GM12878 (cell line): ENCODE measurements around the gene TMEM53. TPM values are rescaled to one million over a fixed set of nuclear protein-coding genes. Genes with fewer than 3 reads are reported as not detected.

ENCODE experiments used
- ATAC-seq: fragments of 200-7000 bp; cut with Tn5 transposase; 3 replicates; pipeline ENCODE4 v1.9.1; 2020; ENCODE audit warnings: mild to moderate bottlenecking, moderate library complexity
- BruUV-seq: library from RNA; stranded (reverse); fragments of 400-500 nt; replicated peaks from 2 replicates; lab custom pipeline; 2021; lab: Mats Ljungman, UMichigan
- CTCF ChIA-PET: fragments of 300-600 bp; sonication (Branson Sonifier 250); formaldehyde crosslinking; extraction: SDS; loops from one replicate; lab custom pipeline; 2021; ENCODE audit warnings: inconsistent platforms; lab: Yijun Ruan, JAX
- POLR2A ChIA-PET: fragments of 350-600 bp; formaldehyde crosslinking; extraction: SDS; loops from one replicate; lab custom pipeline; 2021; ENCODE audit warnings: inconsistent platforms; lab: Charles Lee
- RAD21 ChIA-PET: fragments of 300-600 bp; sonication (Branson Sonifier 250); formaldehyde crosslinking; loops from one replicate; lab custom pipeline; 2023; ENCODE audit warnings: antibody characterized with exemption; ENCODE audit not compliant: unreplicated experiment; lab: Charles Lee
- SMC1A ChIA-PET: fragments of 300-600 bp; sonication (Branson Sonifier 250); formaldehyde crosslinking; loops from one replicate; lab custom pipeline; 2023; ENCODE audit not compliant: unreplicated experiment, uncharacterized antibody; lab: Charles Lee
- DNase-seq: peaks from one replicate; pipeline ENCODE4 v3.0.0-alpha.2; 2011; ENCODE audit warnings: low read depth, low spot score
- FAIRE-seq: peaks from 3 replicates; lab custom pipeline; 2011; peaks lifted over from hg19 to GRCh38; lab: Jason Lieb, UNC
- H2AFZ ChIP-seq: 2 replicates; pipeline ENCODE4 v1.6.0; 2011; ENCODE audit warnings: low read depth, low read length, control low read depth; ENCODE audit not compliant: control insufficient read depth
- H3K27ac ChIP-seq: 2 replicates; pipeline ENCODE4 v1.5.1; 2011; ENCODE audit warnings: control low read depth; ENCODE audit not compliant: control insufficient read depth, insufficient read depth
- H3K27me3 ChIP-seq, 2 experiments: replicated peaks in 1 of 2; 2 replicates each; pipeline versions ENCODE4 v1.6.0 to v1.6.1; 2011; ENCODE audit warnings: low read length in 1 of 2; ENCODE audit not compliant: control insufficient read depth in 2 of 2, insufficient read depth in 2 of 2
- H3K36me3 ChIP-seq, 2 experiments: 2 replicates each; pipeline ENCODE4 v1.5.1; 2011; ENCODE audit warnings: low read length in 1 of 2; ENCODE audit not compliant: control insufficient read depth in 2 of 2, insufficient read depth in 2 of 2
- H3K4me1 ChIP-seq: 2 replicates; pipeline ENCODE4 v1.6.1; 2011; ENCODE audit warnings: mild to moderate bottlenecking, low read length, moderate library complexity, mixed read lengths; ENCODE audit not compliant: control insufficient read depth, insufficient read depth
- H3K4me2 ChIP-seq: 2 replicates; pipeline ENCODE4 v1.6.0; 2011; ENCODE audit warnings: control low read depth; ENCODE audit not compliant: control insufficient read depth, insufficient read depth
- H3K4me3 ChIP-seq: fragments of 200-600 bp; sonication (generic); 2 replicates; pipeline ENCODE4 v1.5.1; 2016
- H3K79me2 ChIP-seq: 2 replicates; pipeline ENCODE4 v1.6.0; 2011; ENCODE audit warnings: low read length; ENCODE audit not compliant: control insufficient read depth, insufficient read depth
- H3K9ac ChIP-seq: 2 replicates; pipeline ENCODE4 v1.8.0; 2011; ENCODE audit warnings: low read length, control low read depth, mixed read lengths; ENCODE audit not compliant: control insufficient read depth, insufficient read depth
- H3K9me3 ChIP-seq: replicated peaks from 3 replicates; pipeline ENCODE4 v1.5.1; 2011; ENCODE audit warnings: mild to moderate bottlenecking, low read length; ENCODE audit not compliant: control insufficient read depth, insufficient read depth
- H4K20me1 ChIP-seq: 2 replicates; pipeline ENCODE4 v1.6.0; 2011; ENCODE audit not compliant: control insufficient read depth, insufficient read depth
- ATF7 ChIP-seq: fragments of 450-650 bp; IDR thresholded peaks from 2 replicates; pipeline ENCODE4 v1.6.1; 2016; ENCODE audit warnings: low read depth, mild to moderate bottlenecking
- EP300 ChIP-seq, 2 experiments: fragments of 150-350 bp in 1 of 2; IDR thresholded peaks; 2 replicates each; pipeline ENCODE4 v1.6.1; 2011 to 2012; ENCODE audit warnings: low read depth in 2 of 2, low read length in 2 of 2, borderline replicate concordance in 1 of 2, improper control_type of control experiment in 1 of 2, inconsistent platforms in 1 of 2; ENCODE audit not compliant: control insufficient read depth in 1 of 2
- FOXM1 ChIP-seq: IDR thresholded peaks from 2 replicates; pipeline ENCODE4 v1.6.1; 2012; ENCODE audit warnings: low read depth, mild to moderate bottlenecking, inconsistent platforms, low read length, moderate library complexity
- GATAD2B ChIP-seq: fragments of 450-650 bp; conservative IDR thresholded peaks from 2 replicates; pipeline ENCODE4 v1.6.1; 2017; ENCODE audit warnings: low read depth, mild to moderate bottlenecking, moderate library complexity
- MEF2B ChIP-seq: fragments of 450-650 bp; IDR thresholded peaks from 2 replicates; pipeline ENCODE4 v1.6.1; 2018; ENCODE audit warnings: mild to moderate bottlenecking, moderate library complexity; ENCODE audit not compliant: partially characterized antibody, poor library complexity, severe bottlenecking
- NFXL1 ChIP-seq: fragments of 450-650 bp; IDR thresholded peaks from 2 replicates; pipeline ENCODE4 v1.6.1; 2017; ENCODE audit warnings: antibody characterized with exemption, mild to moderate bottlenecking, borderline replicate concordance
- NFYA ChIP-seq: IDR thresholded peaks from 2 replicates; pipeline ENCODE4 v1.6.1; 2011; ENCODE audit warnings: low read depth, mild to moderate bottlenecking, low read length, improper control_type of control experiment, borderline replicate concordance
- PAX8 ChIP-seq: fragments of 450-650 bp; IDR thresholded peaks from 2 replicates; pipeline ENCODE4 v1.6.1; 2017; ENCODE audit warnings: mild to moderate bottlenecking, moderate library complexity
- RFX5 ChIP-seq: IDR thresholded peaks from 2 replicates; pipeline ENCODE4 v1.6.1; 2011; ENCODE audit warnings: low read depth, low read length, improper control_type of control experiment
- SIX5 ChIP-seq: IDR thresholded peaks from 2 replicates; pipeline ENCODE4 v1.6.1; 2011; ENCODE audit warnings: mild to moderate bottlenecking, low read depth, low read length, moderate library complexity; ENCODE audit not compliant: severe bottlenecking
- SP1 ChIP-seq: IDR thresholded peaks from one replicate; pipeline ENCODE4 v1.6.1; 2011; ENCODE audit warnings: low read depth, low read length
- SREBF1 ChIP-seq: IDR thresholded peaks from 2 replicates; pipeline ENCODE4 v1.6.1; 2012; ENCODE audit warnings: mild to moderate bottlenecking, low read length
- TAF1 ChIP-seq: IDR thresholded peaks from 2 replicates; pipeline ENCODE4 v1.6.1; 2011; ENCODE audit warnings: mild to moderate bottlenecking, low read depth, low read length, borderline replicate concordance
- TARDBP ChIP-seq: IDR thresholded peaks from 2 replicates; pipeline ENCODE4 v1.6.1; 2016; ENCODE audit warnings: borderline replicate concordance
- ZNF217 ChIP-seq: fragments of 450-650 bp; IDR thresholded peaks from 2 replicates; pipeline ENCODE4 v1.6.1; 2017; ENCODE audit warnings: antibody characterized with exemption, mild to moderate bottlenecking
- ZNF274 ChIP-seq: IDR thresholded peaks from one replicate; pipeline ENCODE4 v1.8.0; 2011; ENCODE audit not compliant: insufficient read length, insufficient read depth
- ZSCAN29 ChIP-seq: fragments of 450-650 bp; IDR thresholded peaks from 2 replicates; pipeline ENCODE4 v1.6.1; 2017; ENCODE audit warnings: mild to moderate bottlenecking, moderate library complexity
- WGBS: methylation state at CpG from one replicate; pipeline ENCODE4 v1.1.6; 2016; ENCODE audit warnings: low lambda C conversion rate; ENCODE audit not compliant: insufficient replicate concordance, insufficient coverage; ENCODE audit errors: missing lambda C conversion rate; 5-methylcytosine and 5-hydroxymethylcytosine counted together
- in situ Hi-C: fragments of 300-500 bp; cut with MboI; formaldehyde crosslinking; loops from 9 replicates; pipeline ENCODE4 v1.14.3; 2018; ENCODE audit warnings: mixed read lengths
- intact Hi-C: fragments of 100-400 bp; cut with micrococcal nuclease; formaldehyde crosslinking; loops from one replicate; pipeline ENCODE4 v1.14.2; 2022; ENCODE audit not compliant: unreplicated experiment
- polyA plus RNA-seq, 11 experiments: library from polyadenylated mRNA; depleted of rRNA in 4 of 11; unstranded in 6 of 11; stranded (reverse) in 5 of 11; fragments of >200 nt; fragmentation: Nextera tagmentation in 4 of 11; fragmentation: Illumina TruSeq in 1 of 11; extraction: Ambion mirVana in 4 of 11; extraction: Trizol in 1 of 11; gene quantifications; 1 replicate in 1 of 11; 2 replicates in 10 of 11; pipeline versions ENCODE4 v1.2.1 to v1.2.3, GENCODE V29; 2011 to 2016; ENCODE audit warnings: inconsistent platforms in 2 of 11, missing spikeins in 2 of 11, low read depth in 1 of 11
- total RNA-seq, 4 experiments: library from RNA; depleted of rRNA in 3 of 4; stranded (reverse); fragments of >200 nt in 3 of 4; fragmentation: Illumina TruSeq in 1 of 4; extraction: Trizol in 1 of 4; gene quantifications; 2 replicates each; pipeline versions ENCODE4 v1.2.1 to v1.2.3, GENCODE V29; 2013 to 2021
- TF ChIP-seq, protein P1 (sequence below): fragments of 450-650 bp; IDR thresholded peaks from 2 replicates; pipeline ENCODE4 v1.6.1; 2017; ENCODE audit warnings: mild to moderate bottlenecking

The TMEM53 gene
- total and polyA plus RNA-seq, 10 of the 15 experiments (the other 5 are each of a cell fraction or from before 2014, with no cell fraction given): 3.1 to 23.9 (median 11.1) TPM

- TF ChIP-seq, protein P1, sequence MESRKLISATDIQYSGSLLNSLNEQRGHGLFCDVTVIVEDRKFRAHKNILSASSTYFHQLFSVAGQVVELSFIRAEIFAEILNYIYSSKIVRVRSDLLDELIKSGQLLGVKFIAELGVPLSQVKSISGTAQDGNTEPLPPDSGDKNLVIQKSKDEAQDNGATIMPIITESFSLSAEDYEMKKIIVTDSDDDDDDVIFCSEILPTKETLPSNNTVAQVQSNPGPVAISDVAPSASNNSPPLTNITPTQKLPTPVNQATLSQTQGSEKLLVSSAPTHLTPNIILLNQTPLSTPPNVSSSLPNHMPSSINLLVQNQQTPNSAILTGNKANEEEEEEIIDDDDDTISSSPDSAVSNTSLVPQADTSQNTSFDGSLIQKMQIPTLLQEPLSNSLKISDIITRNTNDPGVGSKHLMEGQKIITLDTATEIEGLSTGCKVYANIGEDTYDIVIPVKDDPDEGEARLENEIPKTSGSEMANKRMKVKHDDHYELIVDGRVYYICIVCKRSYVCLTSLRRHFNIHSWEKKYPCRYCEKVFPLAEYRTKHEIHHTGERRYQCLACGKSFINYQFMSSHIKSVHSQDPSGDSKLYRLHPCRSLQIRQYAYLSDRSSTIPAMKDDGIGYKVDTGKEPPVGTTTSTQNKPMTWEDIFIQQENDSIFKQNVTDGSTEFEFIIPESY: no peak
- TF ChIP-seq ZSCAN29: no peak
- peak; percentile 51; the same call in 1 of the 2 replicates for TF ChIP-seq TAF1
- no peak for TF ChIP-seq ZNF274
- TF ChIP-seq RFX5: no peak
Observed at GRCh38 chr1:44672254-44672955, 1.9 kb downstream of the TMEM53 start (continued).

DNA sequence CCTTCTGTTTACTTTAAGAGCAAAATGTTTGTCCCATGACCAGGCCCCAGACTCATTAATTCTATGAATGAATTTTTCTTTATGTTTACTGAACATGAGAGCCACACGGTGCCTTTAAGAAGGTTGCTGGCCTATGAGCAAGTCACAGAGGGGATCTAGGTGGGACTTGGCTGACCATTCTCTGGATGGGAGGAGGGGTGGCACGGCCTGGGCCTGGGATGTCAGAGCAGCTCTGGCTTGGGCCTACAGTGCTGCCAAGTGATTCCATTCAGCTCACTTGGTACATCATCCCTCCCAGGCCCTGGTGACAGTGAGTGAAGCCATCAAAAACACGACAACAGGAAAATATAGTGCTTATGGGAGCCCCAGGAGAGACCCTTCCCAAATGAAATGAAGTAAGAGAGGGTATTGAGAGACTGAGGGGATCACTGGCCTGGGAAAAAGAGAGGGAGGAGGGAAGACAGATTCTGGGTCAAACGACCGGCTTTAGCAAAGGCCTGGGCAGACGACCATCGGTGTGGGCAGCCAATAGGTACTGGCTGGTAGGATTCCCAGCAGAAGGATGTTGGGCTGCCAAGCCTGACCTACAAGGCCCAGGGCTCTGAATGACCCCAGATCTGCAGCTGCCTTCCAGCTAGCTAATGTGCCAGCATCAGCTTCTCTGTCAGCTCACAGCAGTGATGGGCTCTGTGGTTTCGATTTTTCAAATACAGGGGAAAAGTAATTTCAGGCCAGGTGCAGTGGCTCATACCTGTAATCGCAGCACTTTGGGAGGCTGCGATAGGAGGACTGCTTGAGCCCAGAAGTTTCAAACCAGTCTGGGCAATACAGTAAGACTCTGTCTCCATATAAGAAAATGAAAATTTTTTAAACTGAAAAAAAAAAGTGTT lies 3.3 kb downstream of the TMEM53 start:
- intact Hi-C loops: no loop called here
- ChIA-PET RAD21 (interaction anchor here (0.5 to 3.2 kb wide), 2 partner anchors 19 to 631 kb away, joined by 3 to 14 read pairs; no protein-coding TSS in a partner anchor), CTCF (interaction anchor here (2.9 kb wide), 1 partner anchor 22 kb away, joined by 9 read pairs; no protein-coding TSS in a partner anchor), SMC1A (interaction anchor here (6.7 kb wide), 1 partner anchor 23 kb away, joined by 76 read pairs; no protein-coding TSS in a partner anchor), POLR2A (interaction anchor here (0.5 to 5.3 kb wide), 3 partner anchors 13 to 87 kb away, joined by 3 to 29 read pairs (median 4); no protein-coding TSS in a partner anchor)
- no peak for DNase-seq
- H3K4me2 ChIP-seq: peak overlapping the region; percentile 40; the same call in 1 of the 2 replicates
- 93% methylated on average over 10 of the region's 10 CpGs for WGBS
- H3K27me3 ChIP-seq: no peaks in the 10 kb centered on the region
- no peaks in the 10 kb centered on the region for H3K9me3 ChIP-seq
- no peak overlapping the region for H3K9ac ChIP-seq
- 0 out of 2 replicates have a peak overlapping the region, but pooled peaks have one; percentile 32 for H3K27ac ChIP-seq
- ATAC-seq: no peak
- H3K36me3 ChIP-seq: no peaks in the 10 kb centered on the region; a peak in 1 of 4 replicates
- in situ Hi-C loops: no loop called here
- peaks cover 38% of the 10 kb centered on the region for H3K4me1 ChIP-seq
- H2AFZ ChIP-seq: no peak overlapping the region
- H3K4me3 ChIP-seq: no peak overlapping the region
- no peak for FAIRE-seq
- H4K20me1 ChIP-seq: no peaks in the 10 kb centered on the region
- H3K79me2 ChIP-seq: peaks cover 8% of the 10 kb centered on the region
- no TSS peak for BruUV-seq
- TF ChIP-seq GATAD2B: no peak
- no peak for TF ChIP-seq NFYA
- TF ChIP-seq SP1: no peak
- TF ChIP-seq ZNF217: no peak
- no peak for TF ChIP-seq NFXL1
- TF ChIP-seq SREBF1: no peak
- no peak for TF ChIP-seq EP300 (IDR thresholded peaks at IDR 0.05; ENCODE audit: borderline replicate concordance in 1 of 2, control insufficient read depth in 1 of 2, low read depth in 2 of 2, low read length in 2 of 2)
- TF ChIP-seq PAX8: no peak
- no peak for TF ChIP-seq ATF7
- TF ChIP-seq MEF2B: no peak
- no peak for TF ChIP-seq TARDBP
- no peak for TF ChIP-seq SIX5
- no peak for TF ChIP-seq FOXM1
